GOT3 (cell line): ENCODE data around the gene ATXN1L.
A peak's percentile ranks its signal among the peaks of the same experiment; 100 is the strongest.
"Not testable (repeated sequence)": the region's sequence is repeated elsewhere in the genome, so short reads cannot be mapped to it uniquely, and the experiment has no call there.

ENCODE experiments used
- DNase-seq: peaks from one replicate; lab custom pipeline; 2025; ENCODE audit warnings: mixed read lengths; lab: John Stamatoyannopoulos, UW

The ATXN1L gene

GRCh38 chr16:71852158-71852557 is 6.4 kb downstream of the ATXN1L start:
- DNase-seq = no peak

DNA sequence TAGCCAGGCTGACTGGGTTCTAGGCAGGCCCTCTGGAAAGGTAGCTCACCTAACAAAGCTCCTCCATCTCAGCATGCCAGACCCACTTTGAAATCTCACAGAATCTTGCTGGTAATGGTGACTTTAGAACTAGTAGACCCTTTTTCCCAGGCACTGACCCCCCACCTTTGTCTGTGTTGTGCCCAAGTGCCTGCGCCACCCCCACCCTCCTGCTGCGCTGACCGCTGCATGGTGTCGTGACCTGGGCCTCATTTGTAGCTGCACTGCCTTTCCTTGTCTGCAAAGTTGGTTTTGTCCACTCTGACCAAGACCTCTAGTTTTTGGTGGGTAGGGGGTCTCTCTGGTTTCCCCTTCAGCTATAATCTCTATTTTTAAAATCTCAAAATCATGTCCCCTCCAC is 6.8 kb downstream of the ATXN1L start:
- DNase-seq = no peak

GRCh38 chr16:71853413-71853812 is 7.6 kb downstream of the ATXN1L start:
- no peak for DNase-seq

DNA sequence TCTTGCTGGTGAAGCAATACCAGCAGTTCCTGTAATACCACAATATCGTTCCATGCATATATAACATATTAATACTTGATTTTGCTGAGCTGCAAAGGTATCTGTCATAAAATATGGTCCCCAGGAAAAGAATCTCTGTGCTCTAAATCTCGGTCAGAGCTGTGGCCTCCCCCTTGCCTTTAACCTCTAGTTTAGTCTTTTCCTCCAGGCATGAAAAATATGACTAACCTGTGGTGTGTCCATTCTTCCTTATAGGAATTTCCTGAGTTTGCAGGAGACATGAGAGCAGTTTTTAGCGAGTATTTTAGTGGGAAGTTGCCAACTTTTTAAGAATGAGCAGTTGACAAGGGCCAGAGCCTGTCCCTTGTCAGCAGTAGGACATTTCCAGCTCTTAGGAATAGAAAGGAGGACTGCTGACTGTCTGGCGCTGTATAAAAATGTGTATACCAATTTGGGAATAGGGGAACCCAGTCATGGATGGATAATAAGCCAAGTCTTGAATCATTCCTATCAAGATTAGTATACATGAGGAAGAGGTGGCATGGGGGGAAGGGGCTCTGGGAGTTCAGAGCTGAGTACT is 8.7 kb downstream of the ATXN1L start:
- no peak for DNase-seq

DNA sequence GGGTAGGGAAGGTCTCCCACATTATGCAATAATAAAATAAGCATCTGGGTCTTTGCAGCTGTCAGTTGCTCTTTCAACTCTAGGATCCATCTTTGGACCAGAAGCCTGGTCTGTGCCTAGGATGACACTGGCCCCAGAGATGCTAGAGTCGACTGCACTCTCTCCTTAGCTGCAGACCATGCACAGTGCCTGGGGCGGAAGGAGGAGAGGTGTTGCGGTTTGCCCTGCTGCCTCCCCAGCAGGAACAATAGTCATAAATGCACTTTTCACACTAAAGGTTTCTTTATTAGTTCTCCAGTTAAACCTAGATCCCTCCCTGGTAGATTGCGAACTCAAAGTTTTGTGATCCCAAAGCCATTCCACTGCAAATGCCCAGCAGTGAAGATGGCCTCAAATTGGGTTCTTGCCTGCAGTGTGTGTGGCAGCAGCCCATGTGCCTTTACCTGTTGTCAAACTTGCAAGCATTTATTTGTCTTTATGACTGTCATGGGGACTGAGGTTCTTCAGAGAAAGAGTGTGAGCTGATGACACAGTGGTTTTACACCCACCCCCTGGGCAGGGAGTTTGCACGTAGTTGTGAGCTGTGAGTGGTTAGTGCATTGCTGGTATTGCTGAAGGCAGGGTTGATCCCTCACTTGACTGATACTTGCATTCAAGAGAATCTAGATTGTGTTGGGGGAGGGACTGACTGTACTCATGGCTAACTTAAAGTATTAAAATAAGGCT is 10.3 kb downstream of the ATXN1L start:
- no peak for DNase-seq

DNA sequence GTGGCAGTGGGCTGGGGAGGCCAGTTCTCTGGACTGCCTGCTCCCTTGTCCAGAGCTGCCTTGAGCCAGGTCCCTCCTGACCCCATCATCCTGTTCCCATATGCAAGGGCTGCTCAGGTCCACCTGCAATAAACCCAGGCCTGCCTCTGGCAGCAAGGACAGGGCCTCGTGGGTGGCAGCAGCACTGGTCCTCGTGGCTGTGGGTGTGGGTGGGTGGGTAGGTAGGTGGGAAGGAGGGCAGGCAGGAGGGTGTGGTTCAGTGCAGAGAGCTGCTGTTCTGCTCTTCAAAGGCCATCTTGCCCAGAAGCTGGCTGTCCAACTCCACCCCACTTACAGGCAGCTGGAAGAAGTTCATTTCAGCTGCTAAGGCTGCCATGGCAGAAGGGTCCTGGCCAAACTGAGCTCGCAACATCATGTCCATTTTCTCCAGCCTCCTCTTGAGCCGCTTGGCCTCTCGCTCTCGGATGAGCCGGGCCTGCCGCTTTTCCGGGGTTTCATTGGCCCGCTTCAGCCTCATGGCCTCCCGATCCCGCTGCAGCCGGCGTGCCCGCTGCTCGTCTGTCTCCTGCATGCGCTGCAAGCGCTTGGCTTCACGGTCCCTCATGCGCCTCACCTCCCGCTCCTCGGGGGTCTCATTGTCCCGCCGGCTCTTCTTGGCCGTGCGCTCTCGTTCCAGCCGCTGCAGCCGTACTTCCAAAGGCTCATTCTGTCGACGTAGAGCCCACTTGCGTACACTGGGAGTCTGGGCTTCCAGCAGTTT is 14.2 kb downstream of the ATXN1L start:
- DNase-seq = no peak

- no peak for DNase-seq
Measured at GRCh38 chr16:71863995-71864394, 18.2 kb downstream of the ATXN1L start.

GRCh38 chr16:71865173-71865863 is 19.5 kb downstream of the ATXN1L start:
- DNase-seq = no peak

GRCh38 chr16:71867175-71867574 is 21.4 kb downstream of the ATXN1L start:
- DNase-seq = not testable (repeated sequence)

DNA sequence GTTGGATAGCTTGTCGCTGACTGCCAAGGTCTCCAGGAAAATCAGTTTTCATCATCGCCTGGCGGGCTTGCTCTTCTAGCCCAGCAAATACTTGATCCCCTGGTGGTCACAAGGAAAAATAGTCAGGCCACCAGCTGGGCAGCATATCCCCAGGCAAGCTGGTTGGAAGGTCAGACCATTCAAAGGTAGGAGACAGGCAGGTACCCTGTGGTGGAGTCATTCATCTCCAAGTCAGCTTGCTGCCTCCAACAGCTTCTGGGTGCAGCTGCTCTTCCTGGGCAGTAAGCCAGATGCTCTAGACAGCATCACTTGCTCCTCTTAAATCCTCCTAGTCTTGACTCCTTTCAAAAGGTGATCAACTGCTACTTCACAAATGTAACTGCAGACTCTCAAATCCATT is 22.2 kb downstream of the ATXN1L start:
- no peak for DNase-seq

DNA sequence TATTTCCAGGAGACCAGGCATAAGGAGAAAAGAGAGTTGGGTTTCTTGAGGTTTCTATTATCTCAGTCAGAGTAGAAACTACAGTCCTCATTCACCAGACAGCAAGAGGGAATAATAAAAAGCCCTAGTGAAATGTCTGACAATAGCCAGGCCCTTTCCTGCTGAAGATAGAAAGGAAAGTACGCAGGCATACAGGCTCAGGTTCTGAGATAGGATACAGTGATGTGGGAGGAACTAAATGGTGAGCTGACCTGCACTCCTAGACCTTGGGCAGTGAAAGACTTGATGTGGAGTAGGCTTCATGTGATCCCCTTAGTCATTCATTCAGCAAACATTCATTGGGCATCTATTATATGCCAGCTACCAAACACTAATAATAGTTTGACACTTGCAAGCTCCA is 23.3 kb downstream of the ATXN1L start:
- no peak for DNase-seq

DNA sequence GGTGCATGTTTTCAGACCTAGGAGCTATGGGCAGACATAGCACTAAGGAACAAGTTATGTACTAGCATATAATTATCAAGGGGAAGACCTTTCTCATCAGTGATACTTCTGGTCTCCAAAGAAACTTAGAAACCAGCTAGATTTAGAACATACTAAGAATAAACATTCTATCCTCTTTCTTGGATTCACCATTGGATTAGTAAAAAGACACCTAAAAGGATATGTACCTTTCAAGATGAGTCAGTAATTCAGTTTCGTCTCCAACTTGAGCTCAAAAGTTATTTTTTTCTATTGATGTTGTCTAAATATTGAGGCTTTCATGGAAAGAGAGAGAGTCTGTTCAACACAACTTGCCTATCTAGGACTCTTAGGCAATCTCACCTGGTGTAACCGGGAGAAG is 25.0 kb downstream of the ATXN1L start:
- no peak for DNase-seq

- no peak for DNase-seq
Measured at GRCh38 chr16:71873199-71873598, 27.4 kb downstream of the ATXN1L start.

DNA sequence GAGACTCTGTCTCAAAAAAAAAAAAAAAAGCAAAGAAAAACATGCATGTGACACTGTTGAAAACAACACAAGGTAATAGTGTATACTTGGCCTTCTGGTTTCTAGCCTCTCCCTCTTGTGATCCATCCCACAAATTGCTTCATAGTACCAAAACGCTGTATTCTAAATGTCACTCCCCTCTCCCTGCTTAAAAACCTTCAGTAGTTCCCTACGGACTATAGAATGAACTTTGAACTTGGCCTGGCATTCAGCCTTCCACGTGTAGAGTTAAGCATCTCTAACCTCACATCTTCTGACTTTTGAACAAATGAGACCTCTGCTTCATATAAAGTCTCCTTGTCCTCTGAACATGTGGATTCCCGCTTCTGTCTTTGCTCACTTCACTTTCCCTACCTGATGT is 33.1 kb downstream of the ATXN1L start:
- DNase-seq = no peak

- DNase-seq = no peak
Measured at GRCh38 chr16:71880176-71880575, 34.4 kb downstream of the ATXN1L start.

DNA sequence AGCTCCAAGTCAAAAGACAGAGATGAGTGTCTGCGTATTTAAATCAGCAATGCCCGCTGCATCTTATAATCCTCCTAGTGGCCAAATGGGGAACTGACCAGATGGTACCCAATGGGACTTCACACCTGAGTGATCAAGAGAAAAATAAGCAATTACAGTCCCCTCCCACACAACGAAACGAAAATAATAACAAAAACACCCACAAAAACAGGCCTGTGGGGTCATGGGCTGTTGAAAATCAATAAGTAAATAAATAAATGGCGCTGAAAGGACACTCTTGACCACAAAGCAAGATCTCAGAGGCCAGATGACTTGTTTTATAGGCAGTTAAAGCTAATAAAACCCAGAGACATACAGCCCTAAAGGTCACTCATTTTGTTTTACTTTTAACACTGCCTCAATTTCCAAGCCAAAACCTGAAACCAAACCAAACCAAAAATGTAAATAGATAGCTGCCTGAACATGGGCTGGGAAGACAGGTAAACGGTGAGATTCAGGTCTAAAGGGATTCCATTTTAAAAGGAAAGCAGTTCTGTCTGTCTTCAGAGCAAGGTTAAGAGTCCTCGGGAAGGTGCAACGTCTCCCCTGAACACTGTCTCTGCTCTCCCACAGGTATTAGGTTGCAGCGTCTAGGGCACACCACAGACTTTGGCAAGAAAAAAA is 36.9 kb downstream of the ATXN1L start:
- DNase-seq = no peak

DNA sequence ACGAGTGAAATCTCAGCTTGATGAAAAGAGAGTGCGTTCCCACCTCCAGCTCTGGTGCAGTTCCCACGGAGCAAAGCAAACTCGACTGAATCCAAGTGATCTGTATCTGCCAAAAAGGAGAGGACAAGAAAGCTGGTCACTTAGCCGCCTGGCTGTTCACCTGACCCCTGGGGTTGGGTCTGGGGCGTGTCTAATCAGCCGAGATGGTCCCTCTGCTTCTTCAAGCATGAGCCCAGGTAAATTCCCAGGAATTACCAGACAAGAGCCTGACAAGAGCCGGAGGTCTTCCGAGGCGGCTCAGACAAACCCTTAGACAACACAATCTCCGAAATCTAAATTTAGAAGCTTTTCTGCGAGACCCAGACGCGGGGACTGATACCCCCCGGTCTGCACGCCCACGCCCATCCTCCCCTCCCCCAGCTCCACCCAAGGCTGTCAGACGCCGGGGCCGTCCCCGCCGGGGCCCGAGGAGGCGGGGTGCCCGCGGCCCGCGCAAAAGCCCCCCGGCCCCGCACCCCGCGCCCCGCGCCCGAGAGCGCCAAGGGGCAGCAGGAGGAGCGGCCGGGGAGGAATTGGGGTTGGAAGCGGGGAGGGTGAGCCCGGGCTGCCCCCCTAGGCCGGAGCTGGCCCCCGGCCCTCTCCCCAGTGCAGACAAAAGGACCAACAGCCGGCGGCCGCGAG is 37.5 kb downstream of the ATXN1L start:
- DNase-seq = no peak

DNA sequence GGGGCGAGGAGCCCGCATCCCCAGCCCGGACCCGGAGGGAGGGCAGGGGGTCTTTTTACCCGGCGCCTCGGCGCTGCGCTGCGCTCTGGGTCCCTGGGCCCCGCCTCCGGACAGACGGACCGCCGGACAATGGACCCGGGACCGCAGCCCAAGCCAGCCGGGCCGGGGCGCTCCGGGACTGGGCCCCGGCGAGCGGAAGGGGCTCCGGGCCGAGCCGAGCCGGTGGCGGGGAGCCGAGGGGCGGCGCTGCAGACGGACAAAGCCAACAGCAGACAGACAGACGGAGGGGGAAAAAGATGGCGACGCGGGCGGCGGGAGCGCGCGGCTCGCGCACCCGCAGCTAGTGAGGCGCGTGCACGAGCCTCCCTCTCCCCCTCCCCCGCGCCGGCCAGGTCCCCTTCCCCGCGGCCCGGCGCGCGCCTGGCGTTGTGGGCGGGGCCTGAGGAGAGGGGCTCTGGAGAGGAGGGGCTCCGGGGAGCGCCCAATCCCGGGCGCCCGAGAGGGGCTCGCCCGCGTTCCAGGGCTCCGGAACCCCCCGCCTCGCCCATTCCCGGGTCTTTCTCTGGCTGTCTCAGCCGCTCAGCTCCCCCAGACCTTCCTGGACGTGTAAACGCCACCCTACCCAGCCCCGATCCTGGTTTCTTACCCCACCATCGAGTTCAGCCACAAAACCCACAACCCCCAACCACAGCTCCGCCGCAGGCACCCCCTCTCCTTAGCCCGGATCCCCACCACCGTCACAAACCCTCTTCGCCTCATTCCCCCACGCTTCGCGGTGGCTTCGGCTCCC is 38.3 kb downstream of the ATXN1L start, which contains the start of gene ZNF821:
Gene ZNF821, minus strand, starts transcription at position 334 of the 790 bp plus-strand sequence. CDS start 4,236 bp downstream, outside the sequence.
- peak; percentile 35 for DNase-seq

- no peak for DNase-seq
Measured at GRCh38 chr16:71885261-71885650, 39.5 kb downstream of the ATXN1L start.

DNA sequence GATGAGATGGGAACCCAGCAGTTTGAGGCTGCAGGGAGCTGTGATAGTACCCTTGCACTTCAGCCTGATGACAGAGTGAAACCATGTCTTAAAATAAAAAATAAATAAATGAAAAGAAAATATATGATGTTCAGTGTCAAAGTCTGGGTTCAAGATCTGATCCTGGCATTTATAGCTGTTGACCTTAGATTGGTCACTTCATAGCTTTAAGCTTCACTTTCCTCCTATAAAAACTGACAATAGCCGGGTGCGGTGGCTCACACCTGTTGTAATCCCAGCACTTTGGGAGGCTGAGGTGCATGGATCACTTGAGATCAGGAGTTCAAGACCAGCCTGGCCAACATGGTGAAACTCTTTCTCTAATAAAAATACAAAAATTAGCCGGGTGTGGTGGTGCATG is 43.4 kb downstream of the ATXN1L start:
- no peak for DNase-seq

- no peak for DNase-seq
Measured at GRCh38 chr16:71893888-71894228, 48.1 kb downstream of the ATXN1L start.
